SKM-1 treated with dmso at 0.1 percent for 144 hours (cell line): ENCODE measurements around the gene ORM2.
"Not testable (repeated sequence)": the region's sequence is repeated elsewhere in the genome, so short reads cannot be mapped to it uniquely, and the experiment has no call there.

Experiments
- DNase-seq: peaks from one replicate; lab custom pipeline; 2025; ENCODE audit not compliant: unreplicated experiment; lab: John Stamatoyannopoulos, UW

The ORM2 gene

GRCh38 chr9:114329625-114330022 is at the start of gene ORM2:
Gene ORM2 (plus strand): TSS chr9:114329869. CDS start chr9:114329905, 36 bp downstream.
- DNase-seq: not testable (repeated sequence)

- no peak for DNase-seq
Measured at GRCh38 chr9:114280636-114281472, 48.8 kb upstream of the ORM2 start.

- DNase-seq: no peak
Measured at GRCh38 chr9:114281473-114282103, 48.1 kb upstream of the ORM2 start.

DNA sequence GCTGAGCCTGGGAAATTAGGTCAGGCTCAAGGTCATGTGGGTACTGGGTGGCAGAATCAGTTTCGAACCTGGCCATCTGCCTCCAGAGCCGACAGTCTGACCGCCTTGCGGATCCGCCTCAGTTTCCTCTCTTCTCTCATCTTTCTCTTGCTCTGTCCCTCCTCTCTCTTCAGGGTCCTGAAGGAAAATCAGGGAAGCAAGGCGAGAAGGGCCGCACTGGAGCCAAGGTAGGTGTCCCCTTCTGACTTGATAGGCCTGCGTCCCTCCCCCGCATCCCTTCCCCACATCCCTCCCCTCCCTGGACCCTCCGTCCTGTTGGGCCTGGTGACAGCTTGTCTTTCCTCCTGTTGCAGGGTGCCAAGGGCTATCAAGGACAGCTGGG is 47.6 kb upstream of the ORM2 start:
- no peak for DNase-seq

- DNase-seq: no peak
Measured at GRCh38 chr9:114282507-114282906, 47.2 kb upstream of the ORM2 start.

- no peak for DNase-seq
Measured at GRCh38 chr9:114282926-114283325, 46.7 kb upstream of the ORM2 start.

DNA sequence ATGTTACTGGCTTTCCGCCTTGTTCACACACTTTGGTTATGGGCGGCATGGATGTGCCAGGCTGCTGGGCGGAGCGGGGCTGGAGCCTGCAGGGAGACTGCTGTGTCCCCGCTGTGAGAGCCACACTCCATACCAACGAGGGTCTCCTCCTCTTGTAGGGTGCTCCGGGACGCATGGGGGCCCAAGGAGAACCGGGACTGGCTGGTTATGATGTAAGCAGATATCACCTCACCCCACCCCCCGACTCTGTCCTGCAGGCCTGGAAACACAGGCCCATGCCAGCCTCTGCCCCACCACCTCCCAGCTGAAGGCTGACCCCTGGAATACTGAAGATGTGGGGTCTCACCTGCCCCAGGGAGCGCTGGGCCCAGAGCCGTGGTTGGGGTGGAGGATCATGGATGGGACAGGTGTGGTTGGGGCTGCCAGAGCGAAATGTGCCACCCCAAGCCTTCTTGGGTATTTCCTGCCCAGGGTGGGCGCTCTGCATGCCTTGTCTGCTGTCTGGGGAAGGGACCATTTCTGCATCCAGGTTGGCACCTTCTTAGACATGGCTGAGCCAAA is 46.0 kb upstream of the ORM2 start:
- no peak for DNase-seq

DNA sequence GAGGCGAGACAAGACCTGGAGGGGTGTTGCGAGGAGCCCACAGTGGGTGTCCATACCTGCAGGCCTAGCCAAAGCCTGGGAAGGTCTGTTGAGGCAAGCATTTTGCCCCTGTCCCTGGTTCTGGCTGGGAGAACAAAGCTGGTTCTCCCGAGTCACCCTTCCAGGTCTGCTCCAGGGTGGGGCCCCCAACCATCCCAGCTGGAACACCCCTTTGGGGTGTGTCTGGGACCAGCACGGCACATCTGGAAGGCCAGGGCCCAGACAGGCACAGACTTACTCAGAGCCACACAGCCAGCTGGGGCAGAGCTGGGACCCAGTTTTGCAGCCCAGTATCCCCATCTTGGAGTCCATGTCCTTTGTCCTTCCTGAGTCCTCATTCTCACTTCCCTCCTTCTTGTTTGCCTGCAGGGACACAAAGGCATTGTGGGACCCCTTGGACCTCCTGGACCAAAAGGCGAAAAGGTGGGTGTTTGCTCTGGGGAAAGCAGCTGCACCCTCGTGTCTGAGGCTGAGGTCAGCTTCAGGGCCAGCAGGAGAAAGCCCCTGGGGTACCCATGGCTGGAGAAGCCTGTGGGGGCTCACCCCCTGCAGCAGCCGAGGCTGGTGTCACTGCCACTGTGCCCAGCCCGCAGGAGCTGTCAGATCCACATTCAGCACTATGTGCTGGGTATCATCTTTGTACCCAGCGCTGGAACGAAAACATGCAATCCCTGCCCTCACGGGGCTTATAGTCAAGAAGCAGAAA is 45.2 kb upstream of the ORM2 start:
- DNase-seq: no peak

DNA sequence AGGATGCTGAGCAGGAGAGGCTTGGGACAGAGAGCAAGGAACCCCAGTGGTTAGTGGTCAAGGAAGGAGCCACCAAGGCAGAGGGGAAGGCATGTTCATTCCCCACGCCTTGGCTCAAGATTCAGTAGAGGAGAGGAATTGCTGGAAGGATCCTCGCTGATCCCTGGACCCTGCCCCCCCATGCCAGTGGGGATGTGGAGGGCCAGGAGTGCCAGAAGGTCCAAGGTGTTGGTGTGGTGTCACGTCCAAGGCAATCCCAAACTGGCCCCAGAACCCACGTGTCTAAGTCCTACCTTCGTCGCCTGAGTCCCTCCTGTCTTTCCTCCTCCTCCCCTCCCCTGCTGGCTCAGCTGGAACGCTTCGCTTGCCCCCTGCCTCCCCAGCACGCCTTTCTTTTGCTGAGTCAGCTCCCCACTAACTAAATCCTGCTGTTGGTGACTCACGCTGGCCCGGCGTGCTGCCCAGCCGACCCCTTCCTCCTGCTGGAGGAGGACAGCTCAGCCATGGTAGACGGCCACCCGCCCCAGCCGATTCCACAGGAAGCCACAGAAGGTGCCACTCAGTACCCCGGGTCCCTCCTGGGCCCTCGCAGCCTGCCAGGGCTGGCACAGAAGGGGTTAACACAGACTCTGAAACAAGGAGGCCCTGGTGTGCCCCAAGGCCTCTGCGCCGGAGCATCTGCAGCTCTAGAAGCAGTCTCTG is 44.4 kb upstream of the ORM2 start:
- no peak for DNase-seq

DNA sequence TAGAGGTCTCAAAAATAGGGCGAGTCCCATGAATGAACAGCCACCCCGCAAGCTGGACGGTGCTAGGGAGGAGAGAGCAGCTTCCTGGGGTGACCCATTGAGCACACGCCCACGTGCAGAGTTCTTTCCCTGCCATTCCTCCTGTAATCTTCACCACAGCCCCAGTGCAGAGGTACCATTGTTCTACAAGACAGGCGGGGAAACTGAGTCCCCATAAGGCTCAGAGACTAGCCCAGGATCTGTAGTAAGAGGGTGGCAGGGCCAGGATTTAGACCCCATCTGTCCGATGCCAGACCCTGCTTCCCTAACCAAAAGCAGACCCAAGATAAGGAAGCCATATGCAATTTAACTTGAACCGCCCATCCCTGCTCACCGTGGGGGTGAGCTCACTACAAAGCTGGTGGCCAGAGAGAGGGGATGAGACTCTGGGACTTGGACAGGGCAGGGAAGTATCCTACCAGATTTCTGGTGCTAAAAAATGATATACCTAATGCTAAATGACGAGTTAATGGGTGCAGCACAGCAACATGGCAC is 43.5 kb upstream of the ORM2 start:
- no peak for DNase-seq

DNA sequence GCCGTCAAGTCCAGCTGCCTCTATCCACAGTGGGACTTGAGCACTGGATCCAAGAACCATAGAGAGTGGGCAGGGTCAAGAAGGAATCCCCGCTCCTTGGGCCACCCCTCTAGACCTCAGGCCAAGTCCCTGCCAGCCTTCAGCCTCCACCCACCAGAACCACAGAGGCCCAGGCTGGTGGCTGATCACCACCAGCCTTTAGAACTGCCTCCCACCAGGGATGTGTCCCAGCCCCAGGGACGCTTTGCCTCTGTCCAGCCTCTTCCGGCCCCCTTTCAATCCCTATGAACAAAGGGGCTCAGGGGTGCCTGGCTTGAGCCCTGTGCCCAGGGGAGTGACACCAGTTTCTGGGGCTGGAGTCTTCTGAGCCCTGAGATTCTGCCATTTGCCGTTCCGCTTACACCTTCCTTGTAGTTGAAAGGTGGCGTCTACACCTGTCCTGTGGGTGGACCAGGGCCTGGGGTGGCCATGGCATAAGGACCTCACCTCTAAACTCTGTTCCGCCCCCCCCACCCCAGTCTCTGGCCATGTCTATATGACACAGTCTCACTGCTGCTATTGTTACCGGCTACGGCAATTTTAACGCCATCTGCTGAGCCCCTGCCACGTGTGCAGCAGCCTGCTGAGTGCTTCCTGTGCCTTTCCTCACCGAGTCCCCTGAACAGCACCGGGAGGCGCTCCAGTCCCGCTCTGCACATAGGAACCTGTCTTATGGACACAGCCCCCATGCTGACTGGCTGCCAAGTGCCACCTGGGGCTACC is 42.5 kb upstream of the ORM2 start:
- DNase-seq: no peak

- DNase-seq: no peak
Measured at GRCh38 chr9:114287763-114288192, 41.9 kb upstream of the ORM2 start.

- no peak for DNase-seq
Measured at GRCh38 chr9:114288193-114289091, 41.2 kb upstream of the ORM2 start.

GRCh38 chr9:114289106-114289505 is 40.6 kb upstream of the ORM2 start:
- DNase-seq: no peak

DNA sequence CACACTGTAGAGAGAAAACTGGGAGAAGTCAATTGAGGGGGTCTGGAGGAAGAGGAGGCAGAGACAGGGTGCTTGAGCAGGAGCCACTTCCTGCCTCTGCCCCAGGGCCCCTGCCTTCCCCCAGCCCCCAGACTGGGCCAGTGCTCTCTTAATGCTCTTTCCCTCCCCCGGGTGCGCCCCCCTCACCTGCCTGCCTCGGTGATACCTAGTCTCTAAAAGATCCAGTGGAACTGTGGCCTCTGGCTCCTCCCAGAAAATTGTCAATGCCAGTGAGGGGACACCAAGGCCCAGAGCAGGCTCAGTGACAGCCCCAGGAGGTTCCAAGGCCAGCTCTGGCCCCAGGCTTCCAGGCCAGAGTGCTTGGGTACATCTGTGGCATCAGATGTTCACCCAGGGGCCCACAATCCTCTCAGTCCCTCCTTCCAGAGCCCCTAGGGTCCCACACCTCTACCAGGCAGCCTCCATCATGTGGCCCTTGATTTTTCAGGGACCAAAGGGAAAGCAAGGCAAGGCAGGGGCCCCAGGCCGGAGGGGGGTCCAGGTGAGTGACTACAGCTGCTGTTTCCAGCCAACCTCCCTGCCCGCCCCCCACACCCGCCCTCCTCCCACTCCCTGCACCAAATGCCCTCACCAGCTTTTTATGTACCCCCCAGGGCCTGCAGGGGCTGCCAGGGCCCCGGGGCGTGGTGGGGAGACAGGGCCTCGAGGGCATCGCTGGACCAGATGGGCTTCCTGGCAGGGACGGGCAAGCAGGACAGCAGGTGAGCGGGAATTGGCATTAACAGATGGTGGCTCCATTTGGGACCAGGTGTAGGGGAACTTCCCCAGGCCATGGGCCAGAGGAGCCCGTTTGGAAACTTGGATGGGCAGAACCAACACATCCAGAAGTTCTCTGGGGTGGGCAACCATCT is 39.8 kb upstream of the ORM2 start:
- DNase-seq: no peak

DNA sequence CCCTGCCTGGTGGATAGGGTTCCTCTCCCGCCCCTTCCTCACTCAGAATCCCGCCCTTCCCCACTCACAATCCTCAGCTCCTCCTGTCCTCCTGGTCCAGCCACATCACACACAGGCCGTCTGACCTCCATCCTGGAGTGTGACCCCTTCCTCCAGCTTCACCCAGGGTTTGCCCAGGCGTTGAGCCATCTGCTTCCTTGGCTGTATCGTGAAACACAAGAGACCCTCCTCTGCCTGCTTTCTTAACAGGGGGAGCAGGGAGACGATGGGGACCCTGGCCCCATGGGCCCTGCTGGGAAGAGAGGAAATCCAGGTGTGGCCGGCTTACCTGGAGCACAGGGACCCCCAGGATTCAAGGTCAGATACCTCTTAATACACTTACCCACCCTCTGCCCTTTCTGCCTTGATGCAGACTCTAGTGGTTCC is 39.1 kb upstream of the ORM2 start:
- DNase-seq: no peak

DNA sequence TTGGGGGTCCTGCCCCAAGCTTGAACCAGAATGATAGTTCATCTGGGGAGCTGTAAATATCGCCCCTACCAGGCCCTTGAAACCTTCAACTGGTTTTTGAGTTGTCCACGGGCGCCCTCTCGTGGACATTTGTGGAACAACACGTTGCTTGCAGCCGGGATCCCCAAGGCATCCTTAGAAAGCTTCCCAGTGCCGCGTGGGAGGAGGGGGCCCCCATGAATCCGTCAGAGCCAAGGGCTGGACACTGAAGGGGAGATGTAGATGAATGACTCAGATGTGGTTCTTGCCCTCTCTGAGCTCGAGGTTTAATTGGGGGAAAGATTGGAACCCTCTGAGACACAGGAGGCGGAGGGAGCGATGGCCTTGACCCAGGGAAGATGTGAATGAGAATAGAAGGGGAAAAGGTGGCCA is 38.6 kb upstream of the ORM2 start:
- no peak for DNase-seq
